Measurements from ENCODE around the gene JUN.

Gene JUN

DNA sequence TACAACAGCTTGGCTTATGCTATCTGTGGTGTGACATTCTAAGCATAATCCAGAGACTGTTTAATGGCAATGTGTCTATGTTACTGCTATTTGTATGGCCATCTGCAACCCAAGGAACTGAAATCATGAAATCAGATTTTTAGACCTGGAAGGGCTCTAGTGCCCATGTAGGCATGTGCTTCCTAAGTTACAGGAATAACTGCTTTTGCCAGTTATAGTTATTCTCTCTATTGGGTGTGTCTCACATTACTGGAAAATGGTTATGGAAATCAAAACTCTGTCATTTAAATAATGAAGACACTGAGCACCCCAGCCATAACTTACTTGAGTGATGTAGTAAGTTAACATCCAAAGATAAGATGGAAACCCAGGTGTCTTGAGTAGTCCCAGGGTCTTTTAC, 12.6 kb upstream of the JUN start:
- no peaks in the 10 kb centered on the region for H3K27me3 ChIP-seq

DNA sequence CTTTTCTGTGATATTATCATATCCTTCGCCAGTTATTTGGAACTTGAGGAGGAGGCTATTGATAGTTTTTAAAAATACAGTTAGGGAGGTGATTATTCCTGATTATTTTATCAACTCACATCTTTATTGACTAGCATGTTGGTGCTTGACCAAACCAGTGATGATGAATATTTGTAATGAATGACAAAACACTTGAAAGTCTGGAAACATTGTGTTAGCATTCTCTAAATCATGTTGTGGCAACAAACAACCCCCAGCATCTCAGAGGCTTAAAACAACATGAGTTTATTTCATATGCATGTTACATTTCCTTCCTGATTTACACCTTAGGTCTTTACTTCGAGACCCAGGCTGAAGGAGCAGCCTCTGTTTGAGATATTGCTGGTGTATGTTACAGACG, 10.7 kb upstream of the JUN start:
- Histone ChIP-seq H3K36me3 (no peaks in the 10 kb centered on the region), H3K4me1 (no peaks in the 10 kb centered on the region), H3K9me3 (no peaks in the 10 kb centered on the region), H3K4me3 (ENCODE audit: low read depth, low read length) (no peak overlapping the region), H3K27me3 (no peaks in the 10 kb centered on the region)
- DNase-seq = no peak
- TF ChIP-seq, protein P1, sequence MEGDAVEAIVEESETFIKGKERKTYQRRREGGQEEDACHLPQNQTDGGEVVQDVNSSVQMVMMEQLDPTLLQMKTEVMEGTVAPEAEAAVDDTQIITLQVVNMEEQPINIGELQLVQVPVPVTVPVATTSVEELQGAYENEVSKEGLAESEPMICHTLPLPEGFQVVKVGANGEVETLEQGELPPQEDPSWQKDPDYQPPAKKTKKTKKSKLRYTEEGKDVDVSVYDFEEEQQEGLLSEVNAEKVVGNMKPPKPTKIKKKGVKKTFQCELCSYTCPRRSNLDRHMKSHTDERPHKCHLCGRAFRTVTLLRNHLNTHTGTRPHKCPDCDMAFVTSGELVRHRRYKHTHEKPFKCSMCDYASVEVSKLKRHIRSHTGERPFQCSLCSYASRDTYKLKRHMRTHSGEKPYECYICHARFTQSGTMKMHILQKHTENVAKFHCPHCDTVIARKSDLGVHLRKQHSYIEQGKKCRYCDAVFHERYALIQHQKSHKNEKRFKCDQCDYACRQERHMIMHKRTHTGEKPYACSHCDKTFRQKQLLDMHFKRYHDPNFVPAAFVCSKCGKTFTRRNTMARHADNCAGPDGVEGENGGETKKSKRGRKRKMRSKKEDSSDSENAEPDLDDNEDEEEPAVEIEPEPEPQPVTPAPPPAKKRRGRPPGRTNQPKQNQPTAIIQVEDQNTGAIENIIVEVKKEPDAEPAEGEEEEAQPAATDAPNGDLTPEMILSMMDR (IDR thresholded peaks at IDR 0.05; ENCODE audit: low read depth, low read length) = no peak

More for the DNA sequence above, 12.6 kb upstream of the JUN start:
- TF ChIP-seq, protein P1 (IDR thresholded peaks at IDR 0.05; ENCODE audit: low read depth, low read length) = no peak
- Histone ChIP-seq H3K9me3 (no peaks in the 10 kb centered on the region), H3K4me1 (no peaks in the 10 kb centered on the region), H3K36me3 (no peaks in the 10 kb centered on the region), H3K4me3 (ENCODE audit: low read depth, low read length) (no peak overlapping the region)
- no peak for DNase-seq

DNA sequence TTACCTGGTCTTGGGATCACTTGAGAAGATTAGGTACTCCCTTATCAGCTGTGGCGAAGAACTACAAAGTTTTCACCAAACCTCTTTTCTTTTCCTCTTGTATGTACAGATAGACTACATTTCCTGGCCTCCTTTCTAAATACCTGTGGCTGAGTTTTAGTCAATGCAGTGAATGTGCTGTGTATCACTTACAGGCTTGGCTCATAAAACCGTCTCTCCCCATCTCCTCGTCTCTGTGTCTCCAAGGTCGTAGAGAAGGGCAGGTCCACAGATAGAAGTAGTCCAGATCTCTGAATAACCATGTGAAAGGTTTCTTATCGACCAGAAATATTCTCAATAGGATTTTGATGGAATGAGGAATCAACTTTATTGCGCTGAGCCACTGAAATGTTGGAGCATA, 9.0 kb upstream of the JUN start:
- Histone ChIP-seq H3K9me3 (no peaks in the 10 kb centered on the region), H3K27me3 (no peaks in the 10 kb centered on the region), H3K4me1 (no peaks in the 10 kb centered on the region), H3K36me3 (no peaks in the 10 kb centered on the region), H3K4me3 (ENCODE audit: low read depth, low read length) (no peak overlapping the region)
- TF ChIP-seq, protein P1 (IDR thresholded peaks at IDR 0.05; ENCODE audit: low read depth, low read length) = no peak
- DNase-seq = no peak

DNA sequence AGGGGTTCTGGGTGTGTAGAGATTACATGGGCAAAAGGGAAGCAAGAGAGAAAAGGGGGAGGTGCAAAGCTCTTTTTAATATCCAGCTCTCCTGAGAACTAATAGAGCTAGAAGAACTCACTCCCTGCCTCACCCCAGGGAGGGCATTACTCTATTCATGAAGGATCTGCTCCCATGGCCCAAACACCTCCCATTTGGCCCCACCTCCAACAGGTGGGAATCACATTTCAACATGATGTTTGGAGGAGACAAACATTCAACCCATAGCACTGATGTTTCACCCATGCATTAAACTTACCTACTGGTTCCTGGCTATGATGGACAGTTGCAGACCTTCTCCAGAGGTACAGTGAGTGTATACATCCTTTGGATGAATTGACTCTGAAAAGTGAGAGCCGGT, 7.3 kb upstream of the JUN start:
- no peaks in the 10 kb centered on the region for H3K27me3 ChIP-seq
- TF ChIP-seq, protein P1 (IDR thresholded peaks at IDR 0.05; ENCODE audit: low read depth, low read length) = no peak
- H3K9me3 ChIP-seq = no peaks in the 10 kb centered on the region
- H3K36me3 ChIP-seq = no peaks in the 10 kb centered on the region
- no peak for DNase-seq
- no peak overlapping the region for H3K4me3 ChIP-seq (ENCODE audit: low read depth, low read length)
- H3K4me1 ChIP-seq = no peaks in the 10 kb centered on the region

DNA sequence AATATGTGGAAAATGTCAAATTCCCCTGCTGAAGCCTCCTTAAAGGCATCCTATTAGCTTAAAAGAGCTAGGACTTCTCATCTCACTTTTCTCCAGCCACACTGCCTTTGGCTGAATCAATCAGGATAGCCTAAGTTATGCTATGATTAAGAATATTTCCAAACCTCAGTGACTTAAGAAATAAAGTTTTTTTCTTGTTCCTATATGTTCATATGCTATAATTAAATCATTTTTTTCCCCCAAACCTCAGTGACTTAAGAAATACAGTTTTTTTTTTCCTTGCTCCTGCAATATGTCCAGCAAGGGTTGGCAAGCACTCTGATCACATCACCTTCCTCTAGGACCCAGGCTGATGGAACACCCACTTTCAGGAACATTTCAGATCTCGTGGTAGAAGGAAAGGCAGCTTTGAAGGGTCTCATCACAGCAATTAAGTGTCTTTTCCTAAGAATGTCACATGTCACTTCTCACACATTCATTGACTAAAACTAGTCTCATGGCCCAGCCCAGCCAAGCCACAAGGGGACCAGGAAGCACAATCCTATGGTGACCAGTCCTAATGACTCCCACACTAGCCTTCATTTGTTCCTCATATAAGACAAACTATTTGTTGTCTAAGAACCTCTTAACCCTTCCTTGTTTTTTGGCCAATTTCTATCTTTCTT, 6.3 kb upstream of the JUN start:
- DNase-seq = no peak
- no peaks in the 10 kb centered on the region for H3K4me1 ChIP-seq
- TF ChIP-seq, protein P1 (IDR thresholded peaks at IDR 0.05; ENCODE audit: low read depth, low read length) = no peak

DNA sequence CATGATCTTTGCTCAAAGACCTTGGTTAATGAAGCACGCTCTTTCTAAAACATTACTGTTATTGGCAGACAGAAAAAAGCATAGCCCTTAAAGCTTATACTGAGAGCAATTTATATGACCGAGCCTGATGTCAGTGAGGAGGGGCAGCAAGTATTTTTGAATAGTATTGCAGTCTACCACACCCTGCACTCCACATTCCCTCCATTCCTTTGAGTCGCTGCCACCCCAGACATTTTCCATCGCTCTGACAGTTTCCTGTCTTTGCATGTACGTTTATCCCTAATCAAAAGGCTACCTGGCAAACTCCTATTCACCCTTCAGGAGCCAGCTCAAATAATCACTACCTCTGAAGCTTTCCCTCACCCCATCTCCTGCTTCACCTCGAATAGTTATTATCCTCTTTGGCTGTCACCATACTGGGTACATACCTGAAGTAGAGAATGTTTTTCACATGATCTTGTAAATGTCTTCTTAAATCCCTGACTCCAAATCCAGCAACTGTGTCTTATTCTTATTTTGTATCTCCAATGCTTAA, 5.5 kb upstream of the JUN start:
- DNase-seq = no peak
- TF ChIP-seq, protein P1 (IDR thresholded peaks at IDR 0.05; ENCODE audit: low read depth, low read length) = no peak
- Histone ChIP-seq H3K36me3 (no peaks in the 10 kb centered on the region), H3K4me3 (ENCODE audit: low read depth, low read length) (no peak overlapping the region), H3K9me3 (no peaks in the 10 kb centered on the region), H3K4me1 (no peaks in the 10 kb centered on the region), H3K27me3 (no peaks in the 10 kb centered on the region)

More for the DNA sequence above, 6.3 kb upstream of the JUN start:
- Histone ChIP-seq H3K36me3 (no peaks in the 10 kb centered on the region), H3K4me3 (ENCODE audit: low read depth, low read length) (no peak overlapping the region), H3K27me3 (no peaks in the 10 kb centered on the region), H3K9me3 (no peaks in the 10 kb centered on the region)

Data from BE2C (cell line).